NCI-H1436 (cell line): ENCODE measurements around the gene CCN6.
"Not testable (repeated sequence)": the region's sequence is repeated elsewhere in the genome, so short reads cannot be mapped to it uniquely, and the experiment has no call there.

Experiments
- DNase-seq: peaks from one replicate; lab custom pipeline; 2025; lab: John Stamatoyannopoulos, UW

The CCN6 gene

GRCh38 chr6:112030206-112030960, 23.5 kb upstream of the CCN6 start:
- DNase-seq = no peak

DNA sequence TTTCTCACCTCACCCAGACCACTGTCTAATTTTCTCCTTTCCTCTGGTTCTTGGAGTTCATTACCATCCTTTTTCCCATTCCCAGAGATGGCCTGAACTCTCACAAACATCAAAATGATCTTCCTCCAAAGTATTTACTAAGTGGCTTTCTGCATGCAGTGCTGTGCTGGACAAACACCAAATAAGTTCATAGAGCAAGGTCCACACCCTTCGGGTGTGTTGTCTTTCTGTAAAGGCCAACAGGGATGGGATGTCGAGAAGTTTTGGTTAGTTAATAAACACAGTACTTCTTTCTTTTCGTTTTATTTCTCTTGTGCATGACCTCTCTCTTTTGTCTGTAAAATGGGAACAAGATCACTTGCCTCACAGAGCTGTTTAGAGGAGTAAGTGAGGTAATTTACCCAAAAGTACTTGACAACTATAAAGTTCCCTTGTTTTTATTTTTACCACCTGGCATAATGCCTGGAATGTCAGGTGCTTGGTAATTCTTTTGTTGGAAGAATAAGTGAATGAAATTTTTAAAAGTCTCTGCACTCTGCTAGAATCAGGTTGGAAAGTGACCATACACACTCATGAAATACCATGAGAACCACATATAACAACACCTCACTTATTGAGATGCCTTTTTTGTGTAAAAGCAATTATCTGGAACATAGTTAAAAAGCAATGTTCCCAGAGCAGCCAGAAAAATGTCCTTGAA, 22.8 kb upstream of the CCN6 start:
- no peak for DNase-seq

GRCh38 chr6:112031960-112032359, 21.9 kb upstream of the CCN6 start:
- no peak for DNase-seq

DNA sequence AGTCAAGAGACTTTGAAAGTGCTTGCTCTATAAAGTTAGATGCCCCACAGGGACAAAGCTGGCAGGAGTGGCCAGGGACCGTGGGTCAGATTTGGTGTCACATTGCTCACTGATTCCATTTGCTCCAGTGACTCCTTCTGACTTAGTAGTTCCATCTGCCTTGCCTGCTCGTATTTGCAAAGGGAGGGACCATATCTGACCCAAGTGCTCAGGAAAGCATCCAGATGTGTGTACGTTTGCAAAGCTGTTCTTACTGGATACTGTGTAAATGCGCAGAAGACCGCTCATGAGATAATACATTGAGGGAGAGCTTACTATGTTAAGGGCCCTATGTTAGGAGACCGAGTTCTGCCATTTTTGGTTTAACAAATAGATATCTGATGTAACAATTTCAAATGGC, 21.2 kb upstream of the CCN6 start:
- DNase-seq = no peak

DNA sequence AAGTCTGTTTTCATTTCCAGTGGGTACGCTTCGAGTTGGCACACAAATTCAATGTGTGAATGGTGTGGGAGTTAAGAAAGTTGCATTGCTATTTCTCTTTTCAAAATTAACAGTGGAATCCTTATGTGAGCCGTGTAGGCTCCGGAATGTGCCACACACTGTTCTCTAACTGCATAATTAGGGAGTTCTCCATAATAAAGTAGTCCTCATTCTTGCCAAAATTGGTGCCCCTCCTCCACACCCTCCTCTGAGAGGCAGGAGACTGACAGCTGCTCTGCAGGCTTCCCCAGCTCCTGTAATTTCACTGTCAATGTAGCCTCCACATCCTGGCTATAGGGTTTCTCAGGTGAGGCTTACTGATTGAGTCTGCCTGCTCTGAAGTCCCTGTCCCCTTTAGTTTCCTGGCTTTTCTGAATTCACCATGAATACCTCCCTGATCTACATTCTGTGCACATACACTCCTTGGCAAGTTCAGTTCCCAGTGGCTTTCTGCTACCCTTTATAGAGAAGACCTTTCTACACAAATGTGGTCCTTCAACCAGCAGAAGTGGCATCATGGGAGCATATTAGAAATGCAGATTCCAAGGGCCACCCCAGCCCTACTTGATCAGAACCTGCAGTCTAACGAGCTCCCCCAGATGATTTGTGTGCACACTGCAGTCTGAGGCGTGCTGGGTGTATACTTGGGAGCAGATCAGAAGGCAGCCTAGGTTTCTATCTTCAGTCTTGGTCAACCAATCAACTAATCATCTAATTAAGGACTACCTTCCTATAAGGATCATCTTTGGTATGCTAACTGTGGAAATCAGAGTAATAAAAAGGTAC, 19.9 kb upstream of the CCN6 start:
- DNase-seq = no peak

DNA sequence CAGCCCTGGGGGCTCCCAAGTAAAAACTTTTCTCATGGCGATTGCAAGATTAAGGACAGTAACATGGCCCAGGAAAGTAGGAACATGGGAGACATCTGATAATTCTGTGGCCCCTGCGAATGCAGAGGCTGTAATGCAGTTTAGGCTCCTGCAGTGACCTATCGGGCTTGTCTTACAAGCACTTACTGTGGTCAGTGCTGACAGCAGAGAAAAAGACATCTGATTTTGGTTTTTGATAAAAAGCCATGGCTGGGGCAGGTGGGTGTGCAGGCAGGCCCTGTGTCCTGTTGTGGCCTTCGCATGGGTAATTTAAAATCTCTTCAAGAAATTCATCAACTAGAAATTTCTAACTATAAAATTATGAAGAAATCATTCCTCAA, 19.3 kb upstream of the CCN6 start:
- no peak for DNase-seq

DNA sequence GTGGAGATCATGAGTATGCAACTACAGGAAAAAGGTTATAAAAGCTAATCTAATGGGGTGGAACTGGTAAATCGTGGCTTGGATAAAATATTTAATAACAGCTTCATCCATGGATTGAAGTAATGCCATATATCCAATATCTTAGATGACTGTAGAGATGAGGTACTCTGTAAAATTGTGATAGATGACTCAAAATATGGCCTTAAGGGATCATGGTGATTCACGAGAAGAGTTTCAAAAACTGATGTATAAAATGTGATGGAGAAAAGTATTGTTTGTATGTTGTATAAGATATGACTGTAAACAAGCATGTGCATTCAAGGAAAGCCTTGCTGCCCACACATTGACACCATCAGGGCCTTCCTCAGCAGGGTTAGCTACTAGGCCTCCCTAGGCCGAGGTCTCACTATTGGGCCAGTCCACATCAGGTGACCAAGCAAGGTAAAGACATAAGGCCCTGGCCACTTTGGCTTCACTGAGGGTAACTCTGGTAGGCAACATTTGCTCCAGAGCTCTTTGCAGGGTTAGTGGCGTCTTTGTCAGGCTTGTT, 17.7 kb upstream of the CCN6 start:
- no peak for DNase-seq

GRCh38 chr6:112037783-112038216, 16.1 kb upstream of the CCN6 start:
- no peak for DNase-seq

DNA sequence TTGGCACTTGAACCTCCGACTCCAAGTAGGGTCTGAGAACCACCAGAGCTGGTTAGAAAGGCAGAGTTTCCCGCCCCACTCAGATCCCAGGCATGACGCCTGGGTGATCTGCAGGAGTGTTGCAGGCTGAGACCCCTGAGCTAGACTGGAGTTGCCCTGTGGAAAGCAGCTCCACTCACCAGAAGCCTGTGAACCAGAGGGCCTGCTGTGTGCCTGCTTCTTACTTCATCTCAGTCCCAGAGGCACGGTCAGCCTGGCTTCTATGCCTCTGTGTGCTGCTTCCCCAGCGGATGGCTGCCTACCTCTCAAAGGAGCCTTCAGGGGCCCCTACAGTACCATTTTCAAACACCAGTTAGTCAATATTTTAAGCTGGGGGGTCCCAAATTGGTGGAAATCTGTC, 15.6 kb upstream of the CCN6 start:
- DNase-seq = no peak

DNA sequence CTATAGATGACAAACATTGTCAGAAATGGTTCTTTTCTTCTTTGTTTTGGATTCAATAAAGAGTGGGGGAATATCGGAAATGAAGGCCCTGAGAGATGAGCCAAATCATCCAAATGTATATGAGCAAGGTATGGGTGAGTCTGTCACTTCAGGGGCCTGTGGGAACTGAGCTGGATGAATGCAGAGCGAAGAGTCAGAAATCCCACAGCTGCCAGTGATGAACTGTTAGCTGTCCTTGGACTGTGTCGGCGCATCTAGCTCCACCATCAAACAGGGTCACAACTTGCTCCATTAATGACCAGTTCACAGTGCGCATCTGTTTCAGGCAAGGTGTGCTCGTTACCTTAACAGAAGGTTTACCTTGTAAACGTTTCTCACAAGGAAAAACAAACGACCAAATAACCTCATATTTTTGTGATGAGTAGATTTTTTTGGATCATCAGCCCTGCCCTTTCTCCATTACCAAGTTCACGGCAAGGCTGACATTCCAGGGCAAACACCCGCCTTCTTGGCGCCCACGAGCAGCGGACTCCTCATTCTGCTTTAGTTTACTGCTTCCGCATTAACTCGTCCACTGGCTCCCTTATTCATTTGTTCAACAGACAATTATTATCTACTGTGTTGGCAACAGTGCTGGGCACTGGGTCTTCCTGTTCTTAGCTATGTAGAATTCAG, 15.0 kb upstream of the CCN6 start:
- DNase-seq = no peak

DNA sequence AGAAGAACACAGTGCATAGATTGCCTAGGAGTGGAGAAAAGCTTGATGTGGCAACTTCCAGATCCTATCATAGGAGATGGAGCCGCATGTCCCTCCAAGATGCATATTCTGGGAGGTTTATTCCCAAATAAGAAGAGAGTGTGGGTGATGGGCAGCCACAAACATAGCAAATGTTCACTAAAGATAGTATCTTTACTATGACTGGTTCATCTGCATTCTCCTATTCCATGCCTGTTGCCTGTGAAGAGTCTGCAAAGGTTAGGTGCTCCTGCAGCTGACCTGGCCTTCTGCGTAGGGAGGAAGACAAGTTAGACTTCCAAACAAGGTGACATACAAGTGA, 14.5 kb upstream of the CCN6 start:
- DNase-seq = no peak

DNA sequence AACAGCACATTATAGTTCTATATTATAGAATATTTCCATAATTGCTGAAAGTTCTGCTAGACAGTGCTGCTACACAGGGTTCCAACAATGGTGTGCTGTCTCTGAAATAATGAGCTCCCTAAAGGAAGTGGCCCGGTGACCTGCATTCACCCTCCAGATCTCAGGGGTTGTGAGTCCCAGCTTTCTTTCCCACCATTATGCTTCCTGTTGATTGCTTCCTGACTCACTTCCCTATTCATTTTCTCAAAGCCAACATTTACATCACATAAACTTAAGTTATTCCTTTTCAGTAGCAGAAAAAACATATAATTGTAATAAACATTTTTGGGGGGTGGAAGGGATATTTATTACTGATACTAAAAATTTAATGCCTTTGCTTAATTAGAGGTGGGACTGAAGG, 12.9 kb upstream of the CCN6 start:
- no peak for DNase-seq

DNA sequence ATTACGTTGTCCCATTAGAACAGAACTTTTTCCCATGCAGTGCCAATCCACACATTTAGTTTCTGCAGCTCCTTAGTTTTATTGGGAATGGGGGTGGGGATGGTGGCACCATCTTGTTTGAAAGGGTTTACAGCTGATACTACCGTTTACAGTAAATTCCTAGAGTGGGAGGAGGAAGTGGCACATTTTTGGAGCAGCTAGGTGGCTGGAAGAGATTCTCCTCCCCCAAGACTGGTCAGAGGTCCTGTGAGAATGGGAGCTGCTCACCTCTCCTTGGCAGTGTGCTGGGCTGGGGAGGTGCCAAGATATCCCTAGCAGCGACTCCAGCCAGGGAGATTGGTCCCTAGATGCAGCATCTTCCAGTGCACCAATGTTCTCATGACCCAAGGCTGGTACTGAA, 12.4 kb upstream of the CCN6 start:
- DNase-seq = no peak

- DNase-seq = peak; percentile 92
Observed at GRCh38 chr6:112043032-112044007, 10.6 kb upstream of the CCN6 start.

DNA sequence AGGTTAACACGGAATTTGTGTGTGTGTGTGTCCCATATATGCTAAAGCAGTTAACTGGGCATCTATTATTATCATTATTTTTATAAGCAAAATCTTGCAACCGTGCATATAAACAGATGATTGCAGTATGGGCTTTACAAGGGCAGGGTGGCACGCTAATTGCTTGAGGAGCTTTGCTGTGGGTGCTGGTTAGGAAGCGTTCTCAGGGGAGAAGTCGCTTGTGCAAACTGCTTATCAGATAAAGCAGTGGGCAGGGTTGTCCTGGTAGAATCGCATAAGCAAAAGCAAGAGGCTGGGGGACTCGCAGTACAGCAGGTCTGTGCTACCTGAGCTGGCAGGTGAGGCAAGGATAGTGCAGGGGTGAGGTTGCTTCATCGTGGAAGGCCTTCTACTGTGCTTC, 9.7 kb upstream of the CCN6 start:
- DNase-seq = no peak

- no peak for DNase-seq
Observed at GRCh38 chr6:112044856-112045255, 9.0 kb upstream of the CCN6 start.

GRCh38 chr6:112047523-112047922, 6.4 kb upstream of the CCN6 start:
- not testable (repeated sequence) for DNase-seq

DNA sequence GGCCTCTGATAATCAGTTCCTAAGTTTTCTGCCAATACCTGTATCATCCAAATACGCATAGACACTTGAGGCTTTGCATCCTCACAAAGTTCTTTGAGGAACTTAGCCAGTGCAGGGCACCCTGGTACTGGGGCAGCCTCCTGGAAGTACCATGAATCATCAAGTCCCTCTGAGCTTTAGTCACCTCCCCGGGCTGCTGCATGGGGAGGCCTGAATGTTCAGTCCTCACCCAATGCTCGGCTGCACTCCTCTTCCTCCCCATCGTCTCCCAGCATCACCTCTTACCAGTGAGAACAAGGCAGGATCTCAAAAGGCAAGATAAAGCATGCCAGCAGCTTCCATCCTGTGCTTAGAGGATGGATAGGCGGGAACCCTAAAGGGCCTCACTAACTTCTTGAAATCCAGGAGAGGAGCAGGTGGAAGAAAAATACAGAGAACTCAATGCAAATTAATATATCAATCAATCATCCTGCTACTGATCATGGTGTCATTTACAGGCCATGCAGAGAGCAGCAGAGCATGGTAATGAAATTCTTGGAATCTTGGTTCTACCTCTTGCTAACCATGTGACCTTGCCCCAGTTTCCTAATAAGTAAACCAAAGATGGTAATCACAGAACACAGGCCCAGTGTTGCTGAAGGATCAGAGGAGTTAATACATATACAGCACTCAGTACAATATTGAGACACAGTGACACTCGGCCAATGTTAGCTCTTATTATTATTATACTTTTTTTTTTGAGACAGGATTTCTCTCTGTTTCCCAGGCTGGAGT, 4.7 kb upstream of the CCN6 start:
- DNase-seq = no peak

- DNase-seq = no peak
Observed at GRCh38 chr6:112049996-112050395, 3.9 kb upstream of the CCN6 start.

DNA sequence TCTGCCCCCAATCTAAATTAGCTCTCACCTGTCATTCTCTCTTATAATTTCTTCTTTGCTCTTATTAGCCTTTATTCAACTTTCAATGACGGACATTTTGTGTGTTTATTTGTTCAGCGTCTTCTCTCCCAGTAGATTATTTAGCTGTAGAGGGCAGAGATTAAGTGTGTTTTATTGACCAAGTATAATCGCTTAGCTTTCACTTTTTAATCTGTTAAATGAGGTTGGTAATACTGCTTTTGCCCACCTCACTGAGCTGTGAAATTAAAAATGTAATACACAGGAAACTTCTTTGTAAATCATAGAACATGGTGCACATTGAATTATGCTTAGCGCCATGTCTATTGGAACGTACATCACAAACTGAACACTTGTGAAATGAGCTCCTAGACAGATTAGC, 3.5 kb upstream of the CCN6 start:
- DNase-seq = no peak
